Ecto neural progenitor cell (in vitro differentiated cells): ENCODE measurements around the gene CYP4A22.
"Not testable (repeated sequence)": the region's sequence is repeated elsewhere in the genome, so short reads cannot be mapped to it uniquely, and the experiment has no call there.

Source experiments
- DNase-seq: peaks from one replicate; pipeline ENCODE4 v3.0.0-alpha.2; 2018; ENCODE audit warnings: low spot score

CYP4A22 gene

DNA sequence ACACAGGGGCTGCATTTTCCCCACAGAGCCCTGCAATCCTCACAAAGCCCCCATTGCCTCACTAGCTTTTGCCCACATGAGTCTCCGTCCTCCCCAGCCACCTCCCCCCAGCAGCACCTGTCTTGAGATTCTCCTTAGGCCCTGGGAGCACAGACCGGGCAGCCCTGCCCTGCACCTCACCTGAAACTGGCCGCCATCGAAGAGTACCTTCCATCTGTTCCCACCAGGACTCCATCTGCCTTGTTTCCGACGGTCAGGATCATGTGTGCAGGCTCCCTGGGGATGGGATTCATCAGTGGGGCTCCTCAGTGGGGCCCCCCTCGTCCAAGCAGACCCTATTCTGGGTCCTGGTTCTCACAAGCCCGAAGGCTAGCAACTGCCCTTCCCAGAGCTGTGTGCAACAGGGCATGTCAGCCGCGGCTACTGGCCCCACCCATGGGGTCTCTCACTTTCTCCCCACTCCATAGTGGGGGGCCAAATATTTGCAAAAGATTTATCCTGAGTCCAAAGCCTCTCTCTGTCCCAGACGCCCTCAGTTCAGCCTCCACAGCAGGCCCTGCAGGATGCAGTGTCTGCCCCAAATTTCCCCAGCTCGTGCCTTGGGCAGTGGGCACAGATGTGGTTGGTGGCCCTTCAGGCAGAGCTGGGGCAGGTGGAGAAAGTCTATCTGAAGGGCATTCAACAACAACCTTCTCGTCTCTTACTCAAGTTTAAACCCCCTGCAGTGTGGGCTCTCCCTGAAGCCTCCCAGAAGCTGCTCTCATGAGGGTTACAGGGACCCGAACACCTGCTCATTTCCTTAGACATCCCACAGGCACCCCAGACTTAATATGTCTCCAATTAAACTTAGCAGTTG, 47.8 kb downstream of the CYP4A22 start:
- no peak for DNase-seq

DNA sequence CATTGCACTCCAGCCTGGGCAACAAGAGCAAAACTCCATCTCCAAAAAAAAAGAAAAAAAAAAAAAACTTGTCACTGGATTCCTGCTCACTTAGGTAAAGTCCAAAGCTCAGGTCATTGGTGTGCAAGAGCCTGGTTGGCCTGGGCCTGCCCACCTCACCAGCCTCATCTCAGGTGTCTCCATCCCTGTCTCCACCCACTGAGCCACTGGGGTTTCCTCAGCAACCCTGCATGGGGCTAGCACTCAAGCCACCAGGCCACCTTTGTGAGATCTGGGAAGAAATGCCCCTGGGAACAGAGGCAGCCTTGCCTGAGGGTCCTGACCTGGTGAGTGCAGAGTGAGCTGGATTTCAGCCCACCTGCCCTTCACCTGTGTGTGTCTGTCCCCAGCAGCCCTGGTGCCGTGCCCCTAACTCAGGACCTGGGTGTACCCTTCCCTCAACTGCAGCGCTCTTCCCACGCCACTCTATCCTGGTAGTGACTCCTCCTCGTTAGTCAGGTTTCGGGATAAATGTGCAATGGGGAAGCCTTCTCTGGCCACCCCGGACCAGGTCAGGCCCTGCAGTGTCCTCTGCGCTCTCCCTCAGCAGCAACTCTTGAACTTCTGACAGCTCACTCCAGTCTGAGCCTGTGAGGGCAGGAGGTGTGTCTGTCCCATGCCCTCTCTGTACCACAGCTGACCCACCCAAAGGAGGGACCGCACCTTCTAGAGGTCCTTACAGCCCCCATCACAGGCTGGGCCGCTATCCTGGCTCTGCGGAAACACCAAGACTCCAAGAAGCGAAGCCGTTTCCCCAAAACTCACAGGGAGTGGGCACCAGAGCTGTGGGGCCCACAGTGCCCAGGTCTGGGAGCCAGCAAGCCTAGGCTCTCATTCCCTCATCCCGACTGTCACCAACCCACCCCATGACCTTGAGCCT, 49.3 kb downstream of the CYP4A22 start:
- DNase-seq, result no peak

DNA sequence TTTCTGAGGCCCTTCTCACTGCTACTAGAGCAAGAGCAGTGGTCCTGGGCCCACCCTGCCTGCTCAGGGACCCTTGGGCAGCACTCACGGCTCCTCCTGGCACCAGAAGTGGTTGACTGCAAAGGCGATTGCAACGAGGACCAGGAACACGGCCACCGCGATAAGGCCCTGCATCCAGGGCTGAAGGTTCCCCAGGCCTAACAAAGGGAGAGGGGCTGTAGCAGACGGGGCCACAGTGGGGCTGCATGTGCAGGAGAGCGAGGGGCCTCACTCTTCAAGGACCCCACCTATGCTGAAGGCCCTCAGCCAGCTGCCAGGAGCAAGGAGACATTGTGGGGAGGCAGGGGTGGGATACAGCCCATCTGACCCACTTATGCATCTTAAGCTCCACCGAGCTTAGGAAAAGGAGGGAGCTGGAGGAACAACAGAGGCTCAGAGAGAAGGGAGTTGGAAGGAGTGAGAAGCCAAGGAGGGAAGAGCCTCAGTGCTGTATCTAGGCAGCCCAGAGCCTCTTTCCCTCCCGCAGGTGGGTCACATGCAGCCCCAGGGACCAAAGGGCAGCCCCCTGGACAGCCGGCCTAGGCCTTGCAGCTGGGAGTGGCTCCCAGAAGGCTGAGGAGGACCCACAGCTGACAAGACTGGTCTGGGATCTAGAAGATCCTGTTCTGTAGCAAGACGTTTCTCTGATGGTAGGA, 50.1 kb downstream of the CYP4A22 start:
- DNase-seq, result no peak

DNA sequence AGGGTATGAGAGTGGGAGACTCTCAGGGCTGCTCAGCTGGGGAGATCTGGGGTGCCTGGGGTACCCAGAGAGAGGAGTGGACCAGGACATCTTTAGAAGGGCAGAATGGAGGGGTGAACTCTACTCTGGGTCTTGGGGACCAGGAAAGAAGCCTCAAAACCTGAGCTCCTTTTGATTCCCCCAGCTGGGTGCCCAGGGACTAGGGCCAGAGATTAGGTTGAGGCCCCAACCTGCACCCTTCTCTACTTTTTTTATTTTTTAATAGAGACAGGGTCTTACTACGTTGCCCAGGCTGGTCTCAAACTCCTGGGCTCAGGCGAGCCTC, 50.6 kb downstream of the CYP4A22 start:
- no peak for DNase-seq

DNA sequence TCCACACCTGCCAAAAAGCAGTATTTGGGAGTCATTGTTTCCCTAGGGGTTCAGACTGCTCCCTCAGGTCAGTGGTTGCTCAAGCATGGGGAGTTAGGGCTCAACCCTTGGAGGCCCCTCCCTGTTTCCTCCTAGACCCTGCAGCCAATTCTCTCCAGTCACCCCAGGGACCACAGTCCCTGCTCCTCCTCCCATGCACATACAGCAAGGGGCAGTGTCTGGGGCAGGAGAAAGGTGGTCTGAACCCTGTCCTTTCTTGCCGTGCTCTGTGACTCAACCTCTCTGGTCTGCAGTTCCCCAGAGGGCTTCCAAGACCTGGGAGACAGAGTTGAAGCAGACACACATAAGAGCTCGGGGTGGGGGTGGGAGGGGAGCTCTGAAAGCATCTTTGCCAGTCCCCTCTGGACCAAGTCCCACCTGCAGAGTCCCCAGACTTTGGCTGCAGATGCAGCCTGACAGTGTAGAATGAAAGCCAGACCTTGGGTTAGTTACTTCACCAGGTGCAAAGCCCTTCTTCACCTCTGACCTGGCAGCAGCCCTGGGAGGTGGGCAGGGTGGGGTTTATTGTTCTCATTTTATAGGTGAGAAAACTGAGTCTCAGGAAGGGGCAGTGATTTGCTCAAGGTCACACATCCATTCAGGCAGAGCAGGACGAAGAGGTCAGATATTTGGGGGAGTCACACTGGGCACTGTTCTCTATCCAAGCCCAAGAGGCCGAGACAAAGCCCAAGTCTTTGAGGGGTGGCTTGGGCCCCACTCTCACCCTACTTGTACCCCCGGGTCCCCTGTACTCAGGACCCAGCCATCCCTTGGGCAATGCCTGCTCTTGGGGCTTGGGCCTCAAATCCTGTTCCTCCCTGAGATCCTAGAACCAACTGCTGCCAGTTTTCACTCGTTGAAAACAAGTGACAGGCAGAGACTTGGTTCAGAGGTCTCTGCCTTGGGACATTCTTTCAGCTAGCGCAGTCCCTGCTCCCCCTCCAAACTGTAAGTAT, 51.8 kb downstream of the CYP4A22 start:
- DNase-seq, result no peak

DNA sequence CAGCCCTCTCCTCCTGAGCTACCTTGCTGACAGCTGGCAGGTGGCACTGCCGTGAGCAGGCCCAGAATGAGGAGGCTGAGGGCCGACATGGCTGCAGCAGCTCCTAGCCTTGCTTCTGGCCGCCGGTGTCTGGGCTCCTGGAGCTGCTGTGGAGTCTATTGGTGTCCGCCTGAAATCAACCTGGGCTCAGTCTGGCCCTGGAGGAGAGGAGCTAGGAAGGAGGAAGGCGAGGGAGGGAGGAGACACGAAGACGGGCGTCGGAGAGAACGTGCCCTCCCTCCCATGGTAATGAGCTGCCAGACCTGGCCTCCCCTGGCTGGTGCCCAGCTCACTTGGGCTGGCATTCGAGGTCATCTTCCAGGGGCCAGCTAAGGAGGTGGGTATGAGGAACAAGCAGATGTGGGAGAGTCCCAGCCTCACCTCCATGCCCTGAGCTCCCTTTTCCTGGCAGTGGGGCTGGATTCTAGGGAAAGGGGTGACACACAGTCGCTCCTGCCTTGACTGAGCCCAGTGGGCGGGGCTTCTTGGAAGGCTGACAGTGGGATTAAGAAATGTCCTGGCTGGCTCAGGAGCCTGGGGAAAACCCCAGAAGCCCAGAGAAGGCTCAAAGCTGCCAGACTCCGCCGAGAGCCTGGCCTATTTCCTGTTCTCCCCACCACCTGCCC, 52.7 kb downstream of the CYP4A22 start, which contains the start of gene PDZK1IP1:
TSS of gene PDZK1IP1 (minus strand) at position 193 of the 665 bp plus-strand sequence. CDS start at position 89, 104 bp downstream.
- DNase-seq, result peak; percentile 56

DNA sequence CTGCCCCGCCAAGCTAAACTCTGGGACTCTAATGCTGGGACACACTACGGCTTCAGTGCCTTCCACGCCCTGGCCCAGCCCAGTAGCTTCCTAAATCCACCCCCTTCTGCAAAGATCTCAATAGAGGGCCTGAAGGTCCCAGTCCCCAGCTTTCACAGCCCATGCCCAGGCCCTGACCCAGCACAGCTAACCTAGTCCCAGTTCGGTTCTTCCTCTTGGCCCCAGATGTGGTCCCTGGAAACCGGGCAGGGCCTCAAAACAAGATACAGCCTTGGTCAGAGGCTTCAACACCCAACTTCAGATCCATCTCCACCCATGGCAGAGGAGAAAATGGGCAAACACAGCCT, 53.2 kb downstream of the CYP4A22 start:
- no peak for DNase-seq

DNA sequence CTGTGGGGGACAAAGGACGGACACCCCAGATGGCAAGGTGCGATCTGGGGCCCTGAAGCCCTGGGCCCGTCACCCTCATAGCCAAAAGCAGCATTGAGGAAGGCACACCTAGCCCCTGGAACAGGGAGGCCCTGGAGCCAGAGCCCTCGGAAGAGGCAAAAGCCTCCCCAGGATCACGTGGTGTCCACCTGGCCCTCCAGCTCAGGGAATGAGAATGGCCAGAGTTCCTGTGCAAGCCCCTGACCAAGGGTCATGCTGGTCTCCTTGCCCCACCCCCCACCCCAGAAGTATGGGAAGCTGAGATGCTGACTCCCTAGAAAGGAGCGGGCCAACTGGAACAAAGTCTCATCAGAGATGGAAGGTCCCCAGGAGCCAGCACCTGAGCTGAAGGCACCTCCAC, 53.6 kb downstream of the CYP4A22 start:
- DNase-seq, result no peak

DNA sequence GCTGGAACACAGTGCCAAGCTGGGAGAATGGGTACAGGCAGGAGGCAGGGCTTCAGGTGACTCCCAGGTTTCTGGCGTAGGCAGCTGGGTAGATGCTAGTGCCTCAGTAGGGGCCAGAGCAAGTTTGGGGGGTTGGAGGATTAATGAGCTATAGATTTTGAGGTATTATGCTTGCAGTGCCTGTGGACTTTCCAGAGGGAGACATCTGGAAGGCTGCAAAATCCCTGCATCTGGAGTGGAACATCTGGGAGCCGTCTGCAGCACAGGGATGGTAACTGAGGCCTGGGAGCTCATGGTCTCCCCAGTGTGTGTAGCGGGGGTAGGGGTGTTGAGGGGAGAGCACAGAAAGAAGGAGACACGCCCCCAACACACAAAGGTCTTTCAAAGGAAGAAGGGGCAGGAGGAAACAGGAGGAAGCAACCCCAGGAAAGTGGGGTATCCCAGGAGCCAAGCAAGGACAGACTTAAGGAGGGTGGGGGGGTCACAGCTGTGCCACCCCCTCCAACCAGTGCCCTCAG, 54.8 kb downstream of the CYP4A22 start:
- peak; percentile 34 for DNase-seq

DNA sequence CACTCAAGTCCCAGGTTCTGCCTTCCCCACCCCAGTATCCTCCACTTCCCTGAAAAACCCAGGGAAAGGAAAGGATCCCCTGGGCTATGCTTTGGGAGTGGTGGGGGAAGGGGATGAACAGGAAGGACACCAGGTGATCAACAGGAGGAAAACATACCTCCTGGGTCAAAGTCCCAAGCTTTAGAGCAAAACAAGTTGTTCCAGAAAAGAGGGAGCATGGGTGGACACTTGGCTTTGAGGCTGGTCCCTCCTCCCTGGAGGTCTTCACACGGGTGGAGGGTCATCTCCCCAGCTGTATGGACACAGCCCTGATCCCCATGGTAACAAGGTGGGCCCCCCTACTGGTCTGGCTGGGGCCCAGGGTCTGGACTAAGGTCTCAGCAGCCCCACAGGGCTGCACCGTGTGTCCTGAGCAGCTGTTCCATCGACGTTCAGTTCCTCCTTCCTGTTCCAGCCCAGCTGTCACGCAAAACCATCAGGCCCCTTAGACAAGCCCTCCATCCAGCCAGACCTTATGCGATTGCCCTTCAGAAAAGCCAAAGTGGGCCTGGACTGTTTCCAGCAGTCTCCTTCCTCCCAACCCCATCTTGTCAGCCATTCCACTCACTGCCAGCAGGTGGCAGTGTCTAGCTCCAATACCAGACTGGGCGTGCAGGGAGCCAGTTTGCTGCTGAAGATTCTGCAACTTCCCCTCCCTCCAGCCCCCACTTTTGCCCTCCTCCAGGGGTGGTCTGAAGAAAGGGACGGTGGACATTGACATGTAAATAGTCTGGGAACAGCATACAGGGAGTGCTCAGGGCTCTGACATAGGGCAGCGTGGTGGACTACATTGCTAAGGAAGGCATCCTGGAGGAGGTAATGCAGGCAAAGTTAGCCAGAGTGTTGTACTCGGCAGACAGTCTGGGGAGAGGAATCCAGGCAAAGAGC, 55.5 kb downstream of the CYP4A22 start:
- peak; percentile 87 for DNase-seq

DNA sequence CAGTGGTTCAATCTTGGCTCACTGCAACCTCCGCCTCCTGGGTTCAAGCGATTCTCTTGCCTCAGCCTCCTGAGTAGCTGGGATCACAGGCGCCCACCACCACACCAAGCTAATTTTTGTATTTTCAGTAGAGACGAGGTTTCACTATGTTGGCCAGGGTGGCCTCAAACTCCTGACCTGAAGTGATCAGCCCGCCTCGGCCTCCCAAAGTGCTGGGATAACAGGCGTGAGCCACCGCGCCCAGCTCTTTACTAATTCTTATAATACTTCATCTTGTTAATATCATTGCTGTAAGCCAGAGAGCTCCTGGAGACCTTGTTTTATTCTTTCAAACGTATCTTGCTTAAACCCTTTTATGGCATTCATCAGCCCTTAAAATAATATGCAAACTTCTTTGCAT, 56.3 kb downstream of the CYP4A22 start:
- DNase-seq, result not testable (repeated sequence)

DNA sequence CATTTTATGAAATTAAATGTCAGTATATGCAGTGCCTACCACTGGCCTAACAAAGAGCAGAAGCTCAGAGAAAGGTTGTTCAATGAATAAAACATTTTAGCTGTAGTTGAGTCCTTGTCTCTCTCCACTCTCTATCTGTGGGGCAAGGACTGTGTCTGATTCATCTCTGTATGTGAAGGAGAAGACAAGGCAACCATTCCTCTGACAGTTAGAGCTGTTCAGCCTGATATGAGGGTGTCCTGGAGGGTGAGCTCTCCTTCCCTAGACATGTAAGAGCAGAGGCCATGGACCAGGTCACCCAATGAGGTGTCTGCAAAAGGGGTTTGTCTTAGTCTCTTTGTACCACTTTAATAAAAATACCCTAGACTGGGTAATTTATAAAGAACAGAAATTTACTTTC, 57.1 kb downstream of the CYP4A22 start:
- DNase-seq, result no peak

DNA sequence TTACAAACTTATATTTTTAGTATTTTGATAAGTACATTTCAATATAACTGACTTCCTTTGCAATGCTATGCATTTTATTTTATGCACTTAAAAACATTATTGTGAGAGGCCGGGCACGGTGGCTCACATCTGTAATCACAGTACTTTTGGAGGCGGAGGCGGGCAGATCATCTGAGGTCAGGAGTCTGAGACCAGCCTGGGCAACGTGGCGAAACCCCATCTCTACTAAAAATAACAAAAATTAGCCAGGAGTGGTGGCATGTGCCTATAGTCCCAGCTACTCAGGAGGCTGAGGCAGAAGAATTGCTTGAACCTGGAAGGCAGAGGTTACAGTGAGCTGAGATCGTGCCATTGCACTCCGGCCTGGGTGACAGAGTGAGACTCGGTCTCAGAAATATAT, 58.7 kb downstream of the CYP4A22 start:
- DNase-seq, result not testable (repeated sequence)

DNA sequence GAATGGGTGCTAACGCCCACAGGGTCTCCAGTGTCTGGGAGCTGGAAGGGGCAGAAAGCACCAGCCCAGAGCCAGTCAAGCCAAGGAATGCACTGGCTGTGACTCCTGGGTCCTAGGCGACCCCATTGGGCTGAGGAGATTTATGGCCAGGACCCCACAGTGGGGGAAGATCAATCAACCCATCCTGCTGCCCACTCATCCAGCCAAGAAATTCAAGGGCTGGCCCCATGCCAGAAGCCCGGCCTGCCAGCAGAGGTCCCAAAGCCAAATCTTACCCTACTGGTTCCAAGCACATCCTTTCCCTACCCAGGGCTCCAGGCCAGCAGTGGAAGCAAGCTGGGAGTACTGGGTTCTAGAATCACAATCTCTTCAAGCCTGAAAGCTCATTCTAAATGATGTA, 59.4 kb downstream of the CYP4A22 start:
- no peak for DNase-seq

DNA sequence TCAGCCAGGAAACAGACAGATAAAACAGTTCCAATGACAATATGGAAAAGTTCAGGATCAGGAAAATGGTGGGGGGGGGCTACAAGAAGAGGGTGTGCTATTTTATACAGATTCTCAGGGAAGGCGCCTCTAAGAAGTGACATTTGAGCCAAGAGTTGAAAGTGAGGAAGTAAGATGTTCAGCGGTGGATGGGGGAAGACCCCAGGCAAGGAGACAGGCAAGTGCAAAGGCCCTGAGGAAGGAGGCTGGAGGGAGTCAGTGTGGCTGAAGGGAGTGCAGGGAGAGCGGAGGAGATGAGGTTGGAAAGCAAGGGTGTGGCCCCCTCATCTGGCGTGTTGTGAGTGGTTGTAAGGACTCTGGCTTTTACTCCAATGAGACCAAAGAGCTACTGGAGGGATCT, 61.0 kb downstream of the CYP4A22 start:
- no peak for DNase-seq
